Measurements from ENCODE around the gene MTHFD2L. TPM values are rescaled to one million over a fixed set of nuclear protein-coding genes. Genes with fewer than 3 reads are reported as not detected.

The MTHFD2L gene
- total RNA-seq, 1 experiment from 2014 or later = 19.7 TPM

DNA sequence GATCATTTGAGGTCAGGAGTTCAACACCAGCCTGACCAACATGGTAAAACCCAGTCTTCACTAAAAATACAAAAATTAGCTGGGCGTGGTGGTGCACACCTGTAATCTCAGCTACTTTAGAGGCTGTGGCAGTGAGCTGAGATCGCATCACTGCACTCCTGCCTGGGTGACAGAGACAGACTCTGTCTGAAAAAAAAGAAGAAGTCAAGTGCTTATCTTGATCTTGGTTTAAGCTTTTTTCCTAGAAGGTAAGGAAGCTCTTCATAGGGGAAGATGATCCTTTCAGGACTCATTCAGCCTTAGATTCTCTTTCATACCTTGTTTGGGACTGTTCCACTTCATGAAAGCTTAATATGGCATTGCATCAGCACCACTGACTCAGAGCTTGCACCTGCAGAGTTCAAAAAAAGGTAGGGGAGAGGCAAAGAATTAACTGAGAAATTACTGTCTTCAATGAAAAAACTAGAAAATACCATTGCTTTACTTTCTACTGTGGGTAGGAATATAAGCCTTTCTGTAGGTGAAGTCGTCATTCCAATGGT lies 79.6 kb downstream of the MTHFD2L start:
- no peak for DNase-seq (ENCODE audit: low read depth)

GRCh38 chr4:74244049-74244448 lies 86.1 kb downstream of the MTHFD2L start:
- no peak for DNase-seq (ENCODE audit: low read depth)

GRCh38 chr4:74252933-74253332 lies 95.0 kb downstream of the MTHFD2L start:
- no peak for DNase-seq (ENCODE audit: low read depth)

DNA sequence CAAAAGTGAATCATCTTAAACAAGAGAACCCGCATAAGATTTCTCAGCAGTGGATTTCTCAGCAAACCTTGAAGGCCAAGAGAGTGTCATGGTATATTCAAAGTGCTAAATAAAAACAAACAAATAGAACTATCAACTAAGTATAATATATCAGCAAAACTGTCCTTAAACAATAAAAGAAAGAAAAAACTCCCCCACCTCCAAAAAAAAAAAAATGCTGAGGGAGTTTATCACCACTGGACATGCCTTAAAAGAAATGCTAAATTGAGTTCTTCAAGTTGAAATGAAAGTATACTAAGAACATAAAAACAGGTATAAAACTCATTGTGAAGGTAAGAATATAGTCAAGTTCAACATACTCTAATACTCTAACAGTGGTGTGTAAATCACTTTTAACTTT lies 96.5 kb downstream of the MTHFD2L start:
- no peak for DNase-seq (ENCODE audit: low read depth)

DNA sequence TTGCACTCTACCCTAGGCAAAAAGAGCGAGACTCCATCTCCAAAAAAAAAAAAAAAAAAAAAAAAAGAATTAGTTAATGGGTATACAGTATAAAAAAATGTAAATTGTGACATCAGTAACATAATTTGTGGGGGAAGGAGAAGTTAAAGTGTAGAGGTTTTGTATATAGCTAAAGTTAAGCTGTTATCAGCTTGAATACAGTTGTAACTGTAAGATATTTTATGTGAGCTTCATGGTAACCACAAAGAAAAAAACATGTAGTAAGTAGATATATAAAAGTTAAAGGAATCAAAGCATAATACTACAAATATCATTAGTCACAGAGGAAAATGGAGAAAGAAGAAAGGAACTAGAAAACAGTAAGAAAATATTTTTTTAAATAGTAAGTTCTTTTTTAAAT lies 97.2 kb downstream of the MTHFD2L start:
- no peak for DNase-seq (ENCODE audit: low read depth)

GRCh38 chr4:74258963-74259362 lies 101.0 kb downstream of the MTHFD2L start:
- peak; percentile 33 for DNase-seq (ENCODE audit: low read depth)

DNA sequence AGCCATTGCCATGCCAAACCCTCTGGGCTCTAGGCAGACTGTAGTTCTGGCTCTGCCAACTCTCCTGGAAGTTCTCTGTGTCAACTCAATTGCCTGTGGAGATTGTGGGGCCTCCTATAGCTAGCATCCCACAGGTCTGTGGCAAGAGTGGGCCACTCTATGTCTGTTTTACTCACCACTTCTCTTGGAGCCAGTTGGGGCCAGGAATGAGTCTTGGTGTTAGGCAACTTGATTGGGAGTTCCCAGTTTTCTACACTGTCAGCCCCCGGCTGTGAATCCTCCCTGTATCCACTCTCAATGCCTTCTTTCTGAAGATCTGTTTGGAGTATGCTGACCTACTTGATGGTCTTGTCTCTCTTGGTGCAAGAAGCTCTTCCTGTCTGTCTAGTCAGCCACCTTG lies 102.1 kb downstream of the MTHFD2L start:
- DNase-seq (ENCODE audit: low read depth) = no peak

GRCh38 chr4:74262522-74262921 lies 104.6 kb downstream of the MTHFD2L start:
- DNase-seq (ENCODE audit: low read depth) = no peak

- DNase-seq (ENCODE audit: low read depth) = no peak
These were observed 105.6 kb downstream of the MTHFD2L start for GRCh38 chr4:74263551-74263950.

- no peak for DNase-seq (ENCODE audit: low read depth)
These were observed 108.2 kb downstream of the MTHFD2L start for GRCh38 chr4:74266081-74266480.

DNA sequence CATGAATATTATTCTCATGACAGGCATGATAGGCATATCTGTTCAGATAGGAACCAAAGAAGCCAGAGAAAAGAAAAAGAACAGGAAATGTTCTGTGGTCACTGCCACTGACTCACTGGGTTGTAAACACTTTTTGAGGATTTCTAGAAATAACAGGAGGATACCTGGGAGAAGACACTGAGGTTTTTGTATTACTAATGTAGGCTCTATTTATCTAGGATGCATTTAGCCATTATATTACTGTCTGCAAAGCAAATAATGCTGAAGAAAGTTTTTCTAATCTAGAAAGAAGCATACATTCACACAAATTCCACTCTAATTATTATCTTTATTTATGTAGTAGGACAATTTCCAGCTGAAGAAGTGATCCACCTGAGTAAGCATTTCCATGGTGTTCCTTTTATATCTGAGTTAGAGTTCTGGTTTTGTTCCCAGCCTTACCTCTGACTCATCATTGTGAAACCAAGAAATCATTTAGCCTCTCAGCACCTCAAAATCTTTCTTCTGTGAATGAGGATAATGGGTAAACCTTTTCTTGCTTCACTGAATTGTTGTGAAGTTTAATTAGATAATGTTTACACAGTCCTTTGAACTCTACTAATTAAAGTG lies 110.2 kb downstream of the MTHFD2L start:
- peak; percentile 74 for DNase-seq (ENCODE audit: low read depth)

GRCh38 chr4:74268643-74269042 lies 110.7 kb downstream of the MTHFD2L start:
- DNase-seq (ENCODE audit: low read depth) = no peak

DNA sequence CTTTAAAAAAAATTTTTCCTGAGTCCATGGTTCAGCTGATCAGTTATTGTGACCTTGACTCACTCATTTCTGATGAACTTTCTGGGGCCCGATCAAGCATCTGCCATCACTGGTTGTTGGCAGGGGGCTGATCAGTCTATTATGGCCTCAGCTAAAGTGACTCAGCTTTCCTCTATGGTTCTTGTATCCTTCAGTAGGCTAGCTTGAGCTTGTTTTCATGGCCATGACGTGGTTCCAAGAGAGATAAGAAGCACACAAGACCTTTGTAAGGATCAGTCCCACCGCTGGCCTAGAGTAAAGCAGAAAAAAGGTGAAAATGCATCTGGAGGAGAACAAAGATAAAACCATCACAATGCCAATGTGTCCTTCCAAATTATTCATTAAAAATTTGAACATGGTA lies 120.6 kb downstream of the MTHFD2L start:
- DNase-seq (ENCODE audit: low read depth) = no peak

DNA sequence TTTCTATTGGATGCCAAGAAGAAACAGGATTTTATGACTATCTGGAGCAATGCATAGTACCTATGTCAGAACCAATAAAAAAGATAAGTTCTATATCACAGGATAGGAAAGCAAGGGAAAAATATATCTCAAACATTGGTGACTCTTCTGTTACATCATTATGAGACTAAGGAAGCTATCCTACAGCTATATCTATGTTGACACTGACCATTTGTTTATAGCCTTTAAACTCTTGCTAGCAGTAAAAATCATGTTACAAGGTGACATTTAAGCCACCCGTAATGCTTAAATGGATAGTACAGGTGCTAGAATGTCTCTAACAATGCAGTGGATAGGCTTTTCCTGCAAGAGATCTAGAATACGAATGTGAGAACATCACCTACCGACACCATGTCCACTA lies 121.8 kb downstream of the MTHFD2L start:
- no peak for DNase-seq (ENCODE audit: low read depth)

GRCh38 chr4:74282926-74283325 lies 125.0 kb downstream of the MTHFD2L start:
- DNase-seq (ENCODE audit: low read depth) = no peak

- DNase-seq (ENCODE audit: low read depth) = peak; percentile 74
These were observed 125.7 kb downstream of the MTHFD2L start for GRCh38 chr4:74283614-74284013.

DNA sequence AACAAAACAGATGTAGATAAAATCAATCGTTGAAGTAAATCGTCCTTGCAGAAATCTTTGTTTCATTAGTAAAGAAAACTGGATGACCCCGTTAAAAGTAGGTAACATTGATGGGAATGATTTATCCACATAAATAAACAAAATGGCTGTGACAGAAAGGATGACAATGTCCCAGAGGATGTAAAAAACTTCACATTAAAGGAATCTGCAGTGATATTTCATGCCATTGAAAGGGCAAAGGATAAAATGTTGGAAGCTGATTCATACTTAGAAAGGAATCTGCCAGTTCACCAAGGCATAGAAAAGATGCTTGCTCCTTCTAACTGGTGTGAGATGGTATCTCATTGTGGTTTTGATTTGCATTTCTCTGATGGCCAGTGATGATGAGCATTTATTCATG lies 126.1 kb downstream of the MTHFD2L start:
- DNase-seq (ENCODE audit: low read depth) = peak; percentile 77

DNA sequence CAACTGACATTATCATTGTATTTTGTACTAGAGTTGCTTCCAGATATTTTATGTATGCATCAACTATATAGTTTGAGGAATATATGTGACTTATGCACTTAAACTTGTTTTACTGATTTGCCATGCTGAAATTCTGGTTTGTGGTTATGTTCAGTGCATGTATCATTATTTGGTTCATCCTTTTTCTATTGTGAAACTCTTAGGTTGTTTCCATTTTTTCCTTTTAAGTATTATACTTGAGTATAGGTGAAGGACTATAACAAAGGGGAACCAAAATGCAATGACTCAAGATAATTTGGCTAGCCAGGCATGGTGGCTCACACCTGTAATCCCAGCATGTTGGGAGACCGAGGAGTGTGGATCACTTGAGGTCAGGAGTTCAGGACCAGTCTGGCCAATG lies 129.2 kb downstream of the MTHFD2L start:
- DNase-seq (ENCODE audit: low read depth) = no peak

GRCh38 chr4:74287791-74288190 lies 129.9 kb downstream of the MTHFD2L start:
- DNase-seq (ENCODE audit: low read depth) = no peak

GRCh38 chr4:74291471-74291870 lies 133.6 kb downstream of the MTHFD2L start:
- DNase-seq (ENCODE audit: low read depth) = no peak

DNA sequence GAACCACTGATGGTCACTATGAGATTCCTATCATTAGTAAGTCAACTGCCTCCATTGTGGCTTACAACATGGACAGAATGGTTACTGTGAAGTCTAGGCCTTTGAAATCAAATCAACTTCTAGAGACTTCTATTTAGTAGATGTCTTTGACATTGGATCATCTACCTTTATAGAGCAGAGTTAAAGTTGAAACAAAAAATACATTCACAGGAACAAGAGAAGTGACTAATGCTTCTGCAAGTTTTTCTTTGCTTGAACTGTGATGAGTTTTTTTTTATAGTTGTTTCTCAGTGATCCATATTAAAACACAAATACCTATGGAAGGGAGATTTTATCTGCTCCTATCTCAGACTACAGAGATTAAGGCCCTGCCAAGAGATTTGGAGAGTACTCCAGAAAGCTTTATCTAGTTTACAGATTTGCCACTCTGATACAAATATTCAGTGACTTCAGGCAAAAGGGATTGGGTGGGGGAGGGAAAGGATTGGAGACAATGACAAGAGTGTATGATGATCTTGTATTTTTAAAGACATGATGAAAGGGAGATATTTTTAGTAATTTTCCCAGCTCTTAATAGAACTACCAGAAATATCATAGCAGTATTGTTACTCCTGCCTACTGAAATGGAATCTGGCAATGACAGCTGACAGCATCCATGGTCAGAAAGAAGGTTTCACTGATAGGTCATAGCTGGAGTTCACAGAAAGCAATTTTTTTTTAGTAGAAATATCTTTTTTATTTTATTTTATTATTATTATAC lies 134.4 kb downstream of the MTHFD2L start:
- DNase-seq (ENCODE audit: low read depth) = no peak

- no peak for DNase-seq (ENCODE audit: low read depth)
These were observed 135.6 kb downstream of the MTHFD2L start for GRCh38 chr4:74293558-74293957.

GRCh38 chr4:74294681-74295080 lies 136.8 kb downstream of the MTHFD2L start:
- no peak for DNase-seq (ENCODE audit: low read depth)

All from LHCN-M2 (cell line).